Neuron (in vitro differentiated cells): ENCODE measurements around the gene PTPRR.

Experiments used
- H2AFZ ChIP-seq: one replicate; pipeline ENCODE4 v1.6.1; 2013; ENCODE audit warnings: low read depth, mild to moderate bottlenecking, inconsistent platforms, low read length, moderate library complexity
- H3K27me3 ChIP-seq: one replicate; pipeline ENCODE4 v1.6.1; 2013; ENCODE audit warnings: low read length; ENCODE audit not compliant: insufficient read depth
- H3K36me3 ChIP-seq: one replicate; pipeline ENCODE4 v1.6.1; 2013; ENCODE audit warnings: low read length; ENCODE audit not compliant: insufficient read depth
- H3K4me1 ChIP-seq: one replicate; pipeline ENCODE4 v1.6.1; 2013; ENCODE audit warnings: low read length; ENCODE audit not compliant: insufficient read depth
- H3K4me3 ChIP-seq: 2 replicates; pipeline ENCODE4 v1.5.1; 2013; ENCODE audit warnings: mild to moderate bottlenecking, low read length, moderate library complexity
- H3K9me3 ChIP-seq: one replicate; pipeline ENCODE4 v1.6.1; 2013; ENCODE audit warnings: low read length

PTPRR gene

GRCh38 chr12:70711831-70712230 is 208.7 kb downstream of the PTPRR start:
- Histone ChIP-seq H3K27me3 (no peaks in the 10 kb centered on the region), H3K9me3 (no peaks in the 10 kb centered on the region), H3K4me3 (no peak overlapping the region)

GRCh38 chr12:70709022-70709421 is 211.5 kb downstream of the PTPRR start:
- no peaks in the 10 kb centered on the region for H3K27me3 ChIP-seq
- H2AFZ ChIP-seq: no peak overlapping the region
- no peaks in the 10 kb centered on the region for H3K9me3 ChIP-seq
- no peaks in the 10 kb centered on the region for H3K4me1 ChIP-seq
- H3K4me3 ChIP-seq: no peak overlapping the region
- no peaks in the 10 kb centered on the region for H3K36me3 ChIP-seq

More at GRCh38 chr12:70711831-70712230, 208.7 kb downstream of the PTPRR start:
- H3K36me3 ChIP-seq: no peaks in the 10 kb centered on the region
- H2AFZ ChIP-seq: no peak overlapping the region
- H3K4me1 ChIP-seq: no peaks in the 10 kb centered on the region

GRCh38 chr12:70706611-70707010 is 213.9 kb downstream of the PTPRR start:
- Histone ChIP-seq H3K4me3 (no peak overlapping the region), H3K4me1 (no peaks in the 10 kb centered on the region), H3K36me3 (no peaks in the 10 kb centered on the region), H3K27me3 (no peaks in the 10 kb centered on the region), H3K9me3 (no peaks in the 10 kb centered on the region), H2AFZ (no peak overlapping the region)

- no peaks in the 10 kb centered on the region for H3K27me3 ChIP-seq
- no peak overlapping the region for H3K4me3 ChIP-seq
- no peak overlapping the region for H2AFZ ChIP-seq
- H3K4me1 ChIP-seq: no peaks in the 10 kb centered on the region
- no peaks in the 10 kb centered on the region for H3K36me3 ChIP-seq
- no peaks in the 10 kb centered on the region for H3K9me3 ChIP-seq
Measured at GRCh38 chr12:70698345-70698744, 222.2 kb downstream of the PTPRR start.

GRCh38 chr12:70695361-70696023 is 225.0 kb downstream of the PTPRR start:
- H3K9me3 ChIP-seq: no peaks in the 10 kb centered on the region
- peaks cover 3% of the 10 kb centered on the region for H3K4me1 ChIP-seq
- H3K4me3 ChIP-seq: no peak overlapping the region
- no peaks in the 10 kb centered on the region for H3K27me3 ChIP-seq
- H2AFZ ChIP-seq: no peak overlapping the region
- no peaks in the 10 kb centered on the region for H3K36me3 ChIP-seq

GRCh38 chr12:70692681-70693288 is 227.8 kb downstream of the PTPRR start:
- H3K4me1 ChIP-seq: peaks cover 3% of the 10 kb centered on the region
- H3K36me3 ChIP-seq: no peaks in the 10 kb centered on the region
- no peaks in the 10 kb centered on the region for H3K9me3 ChIP-seq
- no peak overlapping the region for H3K4me3 ChIP-seq
- H2AFZ ChIP-seq: no peak overlapping the region
- no peaks in the 10 kb centered on the region for H3K27me3 ChIP-seq

- H3K4me1 ChIP-seq: peaks cover 3% of the 10 kb centered on the region
- no peaks in the 10 kb centered on the region for H3K27me3 ChIP-seq
- no peaks in the 10 kb centered on the region for H3K9me3 ChIP-seq
- H3K4me3 ChIP-seq: no peak overlapping the region
- no peak overlapping the region for H2AFZ ChIP-seq
- H3K36me3 ChIP-seq: no peaks in the 10 kb centered on the region
Measured at GRCh38 chr12:70691018-70691672, 229.4 kb downstream of the PTPRR start.

GRCh38 chr12:70686907-70687306 is 233.6 kb downstream of the PTPRR start:
- no peaks in the 10 kb centered on the region for H3K27me3 ChIP-seq

GRCh38 chr12:70686299-70686698 is 234.2 kb downstream of the PTPRR start:
- Histone ChIP-seq H2AFZ (no peak overlapping the region), H3K9me3 (no peaks in the 10 kb centered on the region), H3K4me3 (no peak overlapping the region), H3K4me1 (peaks cover 3% of the 10 kb centered on the region), H3K27me3 (no peaks in the 10 kb centered on the region), H3K36me3 (no peaks in the 10 kb centered on the region)

More at GRCh38 chr12:70686907-70687306, 233.6 kb downstream of the PTPRR start:
- peaks cover 3% of the 10 kb centered on the region for H3K4me1 ChIP-seq
- H3K9me3 ChIP-seq: no peaks in the 10 kb centered on the region
- no peak overlapping the region for H2AFZ ChIP-seq
- H3K36me3 ChIP-seq: no peaks in the 10 kb centered on the region
- no peak overlapping the region for H3K4me3 ChIP-seq

- Histone ChIP-seq H3K9me3 (no peaks in the 10 kb centered on the region), H3K4me3 (no peak overlapping the region), H3K4me1 (no peaks in the 10 kb centered on the region), H3K27me3 (no peaks in the 10 kb centered on the region), H3K36me3 (no peaks in the 10 kb centered on the region), H2AFZ (no peak overlapping the region)
Measured at GRCh38 chr12:70683976-70684375, 236.6 kb downstream of the PTPRR start.

- Histone ChIP-seq H3K4me1 (no peaks in the 10 kb centered on the region), H3K27me3 (no peaks in the 10 kb centered on the region), H3K4me3 (no peak overlapping the region), H3K36me3 (no peaks in the 10 kb centered on the region), H3K9me3 (no peaks in the 10 kb centered on the region), H2AFZ (no peak overlapping the region)
Measured at GRCh38 chr12:70671698-70672097, 248.8 kb downstream of the PTPRR start.

GRCh38 chr12:70670948-70671347 is 249.6 kb downstream of the PTPRR start:
- H2AFZ ChIP-seq: no peak overlapping the region

GRCh38 chr12:70667253-70667652 is 253.3 kb downstream of the PTPRR start:
- Histone ChIP-seq H3K9me3 (no peaks in the 10 kb centered on the region), H3K36me3 (no peaks in the 10 kb centered on the region), H3K4me3 (no peak overlapping the region), H2AFZ (no peak overlapping the region), H3K27me3 (no peaks in the 10 kb centered on the region), H3K4me1 (peaks cover 14% of the 10 kb centered on the region)

More at GRCh38 chr12:70670948-70671347, 249.6 kb downstream of the PTPRR start:
- H3K4me3 ChIP-seq: no peak overlapping the region
- H3K4me1 ChIP-seq: no peaks in the 10 kb centered on the region
- no peaks in the 10 kb centered on the region for H3K27me3 ChIP-seq
- H3K9me3 ChIP-seq: no peaks in the 10 kb centered on the region
- H3K36me3 ChIP-seq: no peaks in the 10 kb centered on the region
